Kidney (tissue), 14 donors: ENCODE data around the gene PRSS50. TPM values are rescaled to one million over a fixed set of nuclear protein-coding genes. Genes with fewer than 3 reads are reported as not detected.
A peak's percentile ranks its signal among the peaks of the same experiment; 100 is the strongest.

Experiments used
- DNase-seq, 5 donors: peaks; one replicate each; pipeline ENCODE4 v3.0.0-alpha.2; 2013 to 2020
- FAIRE-seq: peaks from 2 replicates; lab custom pipeline; 2012; peaks lifted over from hg19 to GRCh38; lab: Jason Lieb, UNC
- H3K27ac ChIP-seq, 2 donors: one replicate each; pipeline ENCODE4 v1.7.0; 2013; ENCODE audit warnings: low read depth in 2 of 2, low read length in 2 of 2, inconsistent platforms in 1 of 2
- H3K27me3 ChIP-seq: one replicate; pipeline ENCODE4 v1.7.1; 2013; ENCODE audit warnings: low read length, inconsistent platforms; ENCODE audit not compliant: control insufficient read depth, insufficient read depth
- H3K36me3 ChIP-seq, 3 donors: one replicate each; pipeline versions ENCODE4 v1.7.0 to v1.7.1; 2013; ENCODE audit warnings: low read length in 3 of 3, control low read depth in 1 of 3, inconsistent platforms in 1 of 3; ENCODE audit not compliant: insufficient read depth in 3 of 3, control insufficient read depth in 2 of 3
- H3K4me1 ChIP-seq, 3 donors: one replicate each; pipeline versions ENCODE4 v1.7.0 to v1.7.1; 2013; ENCODE audit warnings: low read length in 3 of 3, inconsistent platforms in 1 of 3, low read depth in 1 of 3; ENCODE audit not compliant: control insufficient read depth in 2 of 3, insufficient read depth in 2 of 3
- H3K4me3 ChIP-seq, 3 donors: one replicate each; pipeline versions ENCODE4 v1.7.0 to v1.8.1; 2013; ENCODE audit warnings: low read length in 3 of 3, control low read depth in 1 of 3, inconsistent platforms in 1 of 3
- H3K9ac ChIP-seq, 3 donors: one replicate each; pipeline versions ENCODE4 v1.7.0 to v1.7.1; 2013; ENCODE audit warnings: low read length in 3 of 3, control low read depth in 1 of 3, inconsistent platforms in 1 of 3
- H3K9me3 ChIP-seq, 3 donors: one replicate each; pipeline versions ENCODE4 v1.7.0 to v1.7.1; 2013; ENCODE audit warnings: low read length in 3 of 3, control low read depth in 1 of 3, inconsistent platforms in 1 of 3; ENCODE audit not compliant: control insufficient read depth in 2 of 3, insufficient read depth in 1 of 3
- CTCF ChIP-seq: IDR thresholded peaks from 3 replicates; pipeline ENCODE4 v1.5.1; 2012; ENCODE audit warnings: mild to moderate bottlenecking, moderate library complexity, borderline replicate concordance; ENCODE audit not compliant: insufficient read depth; ENCODE audit errors: extremely low read depth
- intact Hi-C: fragments of 100-400 bp; cut with DNase I; formaldehyde crosslinking; loops from one replicate; pipeline ENCODE4 v1.11.1; 2022
- polyA plus RNA-seq: library from polyadenylated mRNA; stranded (reverse); fragments of 350-450 nt; fragmentation: Illumina TruSeq; extraction: RNeasy Lipid Tissue Mini Kit (QIAGEN cat#74804); gene quantifications from one replicate; pipeline ENCODE4 v1.2.3, GENCODE V29; 2014; ENCODE audit warnings: low read depth, low replicate concordance; ENCODE audit not compliant: insufficient read depth
- total RNA-seq: library from RNA; stranded (reverse); fragmentation: NEBNext Ultra II Directional; extraction: Animal tissue kit (Norgen Biotek cat#: 25700); gene quantifications from one replicate; pipeline ENCODE4 v1.2.1, GENCODE V29; 2021
- donor health status: control.
- donor health status: control.
- donor health status: control.
- donor health status: control.
- donor health status: control.
- donor health status: DM: yes; HTN: yes; CAD: no.
- donor health status: Normal renal cell carcinoma (clear cell type).

PRSS50 gene
- total and polyA plus RNA-seq, 2 donors from 2014 or later, result 0.19 to 0.35 TPM

- no peaks in the 10 kb centered on the region for H3K36me3 ChIP-seq
- peak in 1 of 5 donors; percentile 74 for DNase-seq
- no peak overlapping the region for H3K27ac ChIP-seq
- TF ChIP-seq CTCF, result no peak
- H3K4me1 ChIP-seq, result no peaks in the 10 kb centered on the region
- no peak overlapping the region for H3K4me3 ChIP-seq
- no peak for FAIRE-seq
- intact Hi-C loops, result no loop called here
- no peaks in the 10 kb centered on the region for H3K9me3 ChIP-seq
- no peaks in the 10 kb centered on the region for H3K27me3 ChIP-seq
- H3K9ac ChIP-seq, result no peak overlapping the region
These were observed 3.6 kb downstream of the PRSS50 start for GRCh38 chr3:46713898-46714552.

- H3K9ac ChIP-seq, result no peak overlapping the region
- no peaks in the 10 kb centered on the region for H3K36me3 ChIP-seq
- H3K9me3 ChIP-seq, result no peaks in the 10 kb centered on the region
- no peak overlapping the region for H3K4me3 ChIP-seq
- DNase-seq, result no peak
- H3K27me3 ChIP-seq, result no peaks in the 10 kb centered on the region
- no peak for FAIRE-seq
- no peak overlapping the region for H3K27ac ChIP-seq
- intact Hi-C loops, result no loop called here
- no peaks in the 10 kb centered on the region for H3K4me1 ChIP-seq
- TF ChIP-seq CTCF, result no peak
These were observed 4.4 kb downstream of the PRSS50 start for GRCh38 chr3:46713050-46713897.

- Histone ChIP-seq H3K9ac (no peak overlapping the region), H3K27me3 (no peaks in the 10 kb centered on the region), H3K4me3 (no peak overlapping the region), H3K27ac (no peak overlapping the region), H3K36me3 (no peaks in the 10 kb centered on the region), H3K4me1 (no peaks in the 10 kb centered on the region), H3K9me3 (no peaks in the 10 kb centered on the region)
- intact Hi-C loops, result no loop called here
- no peak for TF ChIP-seq CTCF
- FAIRE-seq, result no peak
- peak in 1 of 5 donors; percentile 27 for DNase-seq
These were observed 5.2 kb downstream of the PRSS50 start for GRCh38 chr3:46712191-46713049.
